Adrenal gland (tissue), 12 donors: ENCODE measurements around the gene ZP1. TPM values are rescaled to one million over a fixed set of nuclear protein-coding genes. Genes with fewer than 3 reads are reported as not detected.
"Not testable (repeated sequence)": the region's sequence is repeated elsewhere in the genome, so short reads cannot be mapped to it uniquely, and the experiment has no call there.

ENCODE experiments used
- DNase-seq, 7 donors: peaks; one replicate each; pipeline ENCODE4 v3.0.0-alpha.2; 2019 to 2020
- H3K27ac ChIP-seq, 5 donors: fragments of 200-600 bp; sonication (generic) in 4 of 5; 1 replicate in 3 of 5; 2 replicates in 2 of 5; pipeline versions ENCODE4 v1.5.1 to v1.8.0; 2016 to 2020; ENCODE audit warnings: mild to moderate bottlenecking in 1 of 5
- H3K27me3 ChIP-seq: fragments of 200-600 bp; 2 replicates; pipeline ENCODE4 v1.8.0; 2021
- H3K36me3 ChIP-seq, 2 donors: fragments of 200-600 bp; replicated peaks in 1 of 2; 1 replicate in 1 of 2; 2 replicates in 1 of 2; pipeline versions ENCODE4 v1.5.1 to v1.8.0; 2018 to 2022
- H3K4me1 ChIP-seq, 2 donors: fragments of 200-600 bp; replicated peaks in 1 of 2; 1 replicate in 1 of 2; 2 replicates in 1 of 2; pipeline versions ENCODE4 v1.5.1 to v1.8.0; 2018 to 2021
- H3K4me3 ChIP-seq, 4 donors: fragments of 200-600 bp; sonication (generic) in 3 of 4; one replicate each; pipeline ENCODE4 v1.5.1; 2016 to 2018
- H3K9me3 ChIP-seq, 3 donors: fragments of 200-600 bp; sonication (generic) in 1 of 3; replicated peaks in 1 of 3; 1 replicate in 2 of 3; 2 replicates in 1 of 3; pipeline versions ENCODE4 v1.5.1 to v1.8.0; 2016 to 2021
- POLR2A ChIP-seq, 2 donors: fragments of 450-650 bp; IDR thresholded peaks; one replicate each; pipeline ENCODE4 v1.6.1; 2017; ENCODE audit warnings: antibody characterized with exemption in 2 of 2, mild to moderate bottlenecking in 2 of 2, moderate library complexity in 1 of 2
- WGBS, 4 donors: extraction: QIAGEN DNeasy Blood & Tissue Kit in 2 of 4; methylation state at CpG; one replicate each; pipeline versions ENCODE4 v1.1.5 to v1.1.7; 2013 to 2017; 5-methylcytosine and 5-hydroxymethylcytosine counted together
- intact Hi-C, 2 donors: fragments of 100-400 bp; cut with DNase I; formaldehyde crosslinking; loops; one replicate each; pipeline versions ENCODE4 v1.14.1 to v1.15.0; 2022 to 2023
- polyA plus RNA-seq, 3 donors: library from polyadenylated mRNA; stranded (reverse); fragments of 200-250 nt in 2 of 3; fragments of 350-450 nt in 1 of 3; fragmentation: Illumina TruSeq in 1 of 3; extraction: RNeasy Lipid Tissue Mini Kit (QIAGEN cat#74804) in 1 of 3; gene quantifications; one replicate each; pipeline ENCODE4 v1.2.3, GENCODE V29; 2013 to 2014
- total RNA-seq, 9 donors: library from RNA; depleted of rRNA in 4 of 9; stranded (reverse); fragments of >200 nt in 4 of 9; fragments of 120-200 nt in 1 of 9; fragmentation: NEBNext Ultra II Directional in 1 of 9; extraction: Animal tissue kit (Norgen Biotek cat#: 25700) in 1 of 9; gene quantifications; one replicate each; pipeline versions ENCODE4 v1.1.0 to v1.2.4, GENCODE V29; 2013 to 2023
- TF ChIP-seq, protein P1 (sequence below), 6 experiments: fragments of 450-650 bp in 4 of 6; fragments of 200-600 bp in 2 of 6; sonication (generic) in 1 of 6; IDR thresholded peaks; 1 replicate in 5 of 6; 2 replicates in 1 of 6; pipeline versions ENCODE4 v1.5.1 to v1.8.0; 2016 to 2021; ENCODE audit warnings: antibody characterized with exemption in 6 of 6, mild to moderate bottlenecking in 2 of 6, moderate library complexity in 1 of 6
- donor health status: healthy with polysubstance abuse.
- donor health status: Bipolar disorder and iron deficiency.
- donor health status: DM: yes; HTN: yes; CAD: no.
- donor health status: DM: no; HTN: no; CAD: no.
- donor health status: DM: no; HTN: no; CAD: no.
- donor health status: DM: yes; HTN: yes; CAD: no.

ZP1 gene
- total and polyA plus RNA-seq, 12 donors, result 0.24 to 6.3 (median 0.71) TPM; not detected in 2

- peak; percentile 97 to 99 (median 97) for DNase-seq
- TF ChIP-seq POLR2A (IDR thresholded peaks at IDR 0.05), result peak; percentile 74 to 95
- TF ChIP-seq, protein P1, sequence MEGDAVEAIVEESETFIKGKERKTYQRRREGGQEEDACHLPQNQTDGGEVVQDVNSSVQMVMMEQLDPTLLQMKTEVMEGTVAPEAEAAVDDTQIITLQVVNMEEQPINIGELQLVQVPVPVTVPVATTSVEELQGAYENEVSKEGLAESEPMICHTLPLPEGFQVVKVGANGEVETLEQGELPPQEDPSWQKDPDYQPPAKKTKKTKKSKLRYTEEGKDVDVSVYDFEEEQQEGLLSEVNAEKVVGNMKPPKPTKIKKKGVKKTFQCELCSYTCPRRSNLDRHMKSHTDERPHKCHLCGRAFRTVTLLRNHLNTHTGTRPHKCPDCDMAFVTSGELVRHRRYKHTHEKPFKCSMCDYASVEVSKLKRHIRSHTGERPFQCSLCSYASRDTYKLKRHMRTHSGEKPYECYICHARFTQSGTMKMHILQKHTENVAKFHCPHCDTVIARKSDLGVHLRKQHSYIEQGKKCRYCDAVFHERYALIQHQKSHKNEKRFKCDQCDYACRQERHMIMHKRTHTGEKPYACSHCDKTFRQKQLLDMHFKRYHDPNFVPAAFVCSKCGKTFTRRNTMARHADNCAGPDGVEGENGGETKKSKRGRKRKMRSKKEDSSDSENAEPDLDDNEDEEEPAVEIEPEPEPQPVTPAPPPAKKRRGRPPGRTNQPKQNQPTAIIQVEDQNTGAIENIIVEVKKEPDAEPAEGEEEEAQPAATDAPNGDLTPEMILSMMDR (IDR thresholded peaks at IDR 0.05), result no peak
- Histone ChIP-seq H3K4me3 (peak within 1 kb of the TSS; percentile 59 to 92 (median 83)), H3K27me3 (no peaks in the 10 kb centered on the region), H3K4me1 (peaks cover 17 to 23% of the 10 kb centered on the region in 2 donors), H3K27ac (peak within 1 kb of the TSS; percentile 86 to 97 (median 95)), H3K9me3 (no peaks in the 10 kb centered on the region), H3K36me3 (peaks cover 0 to 24% of the 10 kb centered on the region in 2 donors)
- intact Hi-C loops, result no loop called here
- WGBS, 4 donors, result 0 to 1% (median 1%) methylated on average over 26 to 75 of the region's 75 CpGs
These were observed 39.0 kb downstream of the ZP1 start, which contains the start of gene PRPF19 for GRCh38 chr11:60906132-60906972. PRPF19 (minus strand) TSS chr11:60906585; CDS start chr11:60906382, 203 bp downstream.

DNA sequence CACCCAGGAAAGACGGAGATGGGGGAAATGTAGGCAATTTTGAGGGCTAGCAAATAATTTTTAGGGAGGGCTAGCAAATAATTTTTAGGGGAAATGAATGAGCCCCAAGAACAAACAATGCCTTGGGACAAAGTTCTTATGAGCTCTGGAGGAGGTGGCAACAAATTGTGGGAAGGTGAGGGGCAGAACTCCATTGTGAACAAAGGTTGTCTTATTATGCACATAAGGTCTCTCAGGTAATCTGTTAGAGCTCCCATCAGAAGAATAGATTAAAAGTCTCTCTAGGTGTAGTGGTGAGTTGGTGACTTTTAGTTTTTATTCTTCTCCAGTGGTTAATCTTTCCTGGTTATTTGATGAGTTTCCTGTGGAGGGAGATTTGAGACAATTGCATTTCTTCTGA is 41.5 kb downstream of the ZP1 start:
- intact Hi-C loops, result no loop called here
- no peak for TF ChIP-seq POLR2A (IDR thresholded peaks at IDR 0.05)
- TF ChIP-seq, protein P1 (IDR thresholded peaks at IDR 0.05), result no peak
- no peak overlapping the region for H3K27ac ChIP-seq
- H3K27me3 ChIP-seq, result no peaks in the 10 kb centered on the region
- H3K9me3 ChIP-seq, result no peaks in the 10 kb centered on the region
- 29 to 62% (median 47%) methylated on average over 1 of the region's 1 CpG for WGBS, 4 donors
- no peak for DNase-seq
- peaks cover 21 to 28% of the 10 kb centered on the region in 2 donors for H3K4me1 ChIP-seq
- no peak overlapping the region for H3K4me3 ChIP-seq
- no peaks in the 10 kb centered on the region for H3K36me3 ChIP-seq

DNA sequence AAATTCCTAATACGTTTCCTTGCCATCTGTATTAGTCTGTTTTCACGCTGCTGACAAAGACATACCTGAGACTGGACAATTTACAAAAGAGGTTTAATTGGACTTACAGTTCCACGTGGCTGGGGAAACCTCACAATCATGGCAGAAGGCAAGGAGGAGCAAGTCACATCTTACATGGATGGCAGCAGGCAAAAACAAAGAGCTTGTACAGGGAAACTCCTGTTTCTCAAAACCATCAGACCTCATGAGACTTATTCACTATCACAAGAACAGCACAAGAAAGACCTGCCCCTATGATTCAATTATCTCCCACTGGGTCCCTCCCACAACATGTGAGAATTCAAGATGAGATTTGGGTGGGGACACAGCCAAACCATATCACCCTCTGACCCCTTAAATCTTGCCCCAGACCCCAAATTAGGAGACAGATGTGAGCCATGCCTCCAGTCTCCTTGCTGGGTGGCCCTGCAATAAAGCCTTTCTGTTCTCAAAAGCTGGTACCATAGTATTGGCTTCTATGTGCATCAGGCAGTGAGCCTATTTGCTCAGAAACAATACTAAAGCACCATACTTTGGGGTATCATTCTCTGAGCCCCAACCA is 42.4 kb downstream of the ZP1 start:
- intact Hi-C loops, H3K9me3 ChIP-seq, H3K4me3 ChIP-seq, H3K36me3 ChIP-seq, DNase-seq, H3K27me3 ChIP-seq, H3K27ac ChIP-seq: not testable (repeated sequence)
- WGBS, 4 donors, result 49 to 82% (median 66%) methylated on average over 3 of the region's 3 CpGs
- H3K4me1 ChIP-seq, result peaks cover 14 to 20% of the 10 kb centered on the region in 2 donors

GRCh38 chr11:60910281-60910687 is 42.9 kb downstream of the ZP1 start:
- intact Hi-C loops, result no loop called here
- no peak overlapping the region for H3K4me3 ChIP-seq
- H3K36me3 ChIP-seq, result no peaks in the 10 kb centered on the region
- TF ChIP-seq POLR2A (IDR thresholded peaks at IDR 0.05), result no peak
- TF ChIP-seq, protein P1 (IDR thresholded peaks at IDR 0.05), result no peak
- peak in 1 of 7 donors; percentile 35 for DNase-seq
- 54 to 86% (median 70%) methylated on average over 3 of the region's 3 CpGs for WGBS, 4 donors
- H3K4me1 ChIP-seq, result peaks cover 10 to 20% of the 10 kb centered on the region in 2 donors
- no peaks in the 10 kb centered on the region for H3K9me3 ChIP-seq
- H3K27ac ChIP-seq, result peak overlapping the region in 2 of 5 donors; percentile 13 to 69
- H3K27me3 ChIP-seq, result no peaks in the 10 kb centered on the region
